ENCODE data around the gene PTPN12. TPM values are rescaled to one million over a fixed set of nuclear protein-coding genes. Genes with fewer than 3 reads are reported as not detected.

PTPN12 gene
- total and polyA plus RNA-seq, 2 experiments from 2014 or later = 21.7 to 25.6 TPM

GRCh38 chr7:77571801-77572200 is 34.7 kb downstream of the PTPN12 start:
- Histone ChIP-seq H3K36me3 (ENCODE audit: low read depth) (peaks cover 54% of the 10 kb centered on the region), H3K9ac (no peak overlapping the region), H3K27ac (peak overlapping the region; percentile 91; the same call in 1 of the 2 replicates), H3K27me3 (replicated peaks; ENCODE audit: insufficient read depth) (no peaks in the 10 kb centered on the region), H3K79me2 (ENCODE audit: insufficient read depth) (peaks cover 95% of the 10 kb centered on the region), H3K9me3 (ENCODE audit: low read depth) (no peaks in the 10 kb centered on the region), H4K20me1 (ENCODE audit: insufficient read depth) (no peaks in the 10 kb centered on the region), H3F3A (ENCODE audit: insufficient read depth) (peaks cover 52% of the 10 kb centered on the region), H3K4me2 (ENCODE audit: unreplicated experiment) (no peak overlapping the region), H2AFZ (no peak overlapping the region), H3K9me2 (ENCODE audit: insufficient read depth) (no peaks in the 10 kb centered on the region), H3K4me3 (no peak overlapping the region), H3K4me1 (ENCODE audit: insufficient read depth) (peaks cover 40% of the 10 kb centered on the region)
- in situ Hi-C loops (cut with MboI) = no loop called here
- no peak for TF ChIP-seq EZH2 (IDR thresholded peaks at IDR 0.05; ENCODE audit: insufficient read depth, poor library complexity, severe bottlenecking)
- TF ChIP-seq EZH2phosphoT487 (IDR thresholded peaks at IDR 0.05; ENCODE audit: insufficient read depth, low read depth) = no peak
- no peak for DNase-seq
- 94 to 98% methylated on average over 6 of the region's 6 CpGs for WGBS, 2 experiments (ENCODE audit: low coverage in 1 of 2, low lambda C conversion rate in 2 of 2, missing lambda C conversion rate in 2 of 2)

- no peak for TF ChIP-seq EZH2 (IDR thresholded peaks at IDR 0.05; ENCODE audit: insufficient read depth, poor library complexity, severe bottlenecking)
- no peak for TF ChIP-seq EZH2phosphoT487 (IDR thresholded peaks at IDR 0.05; ENCODE audit: insufficient read depth, low read depth)
- no peak for DNase-seq
- Histone ChIP-seq H3K4me1 (ENCODE audit: insufficient read depth) (peaks cover 26% of the 10 kb centered on the region), H3K36me3 (ENCODE audit: low read depth) (peaks cover 55% of the 10 kb centered on the region), H3F3A (ENCODE audit: insufficient read depth) (peaks cover 38% of the 10 kb centered on the region), H3K4me2 (ENCODE audit: unreplicated experiment) (no peak overlapping the region), H3K9me2 (ENCODE audit: insufficient read depth) (no peaks in the 10 kb centered on the region), H4K20me1 (ENCODE audit: insufficient read depth) (no peaks in the 10 kb centered on the region), H3K79me2 (ENCODE audit: insufficient read depth) (peaks cover 97% of the 10 kb centered on the region), H3K27me3 (replicated peaks; ENCODE audit: insufficient read depth) (no peaks in the 10 kb centered on the region), H2AFZ (no peak overlapping the region), H3K9ac (no peak overlapping the region), H3K27ac (no peak overlapping the region), H3K4me3 (no peak overlapping the region), H3K9me3 (ENCODE audit: low read depth) (no peaks in the 10 kb centered on the region)
- in situ Hi-C loops (cut with MboI) = no loop called here
- 89 to 90% methylated on average over 7 of the region's 7 CpGs for WGBS, 2 experiments (ENCODE audit: low coverage in 1 of 2, low lambda C conversion rate in 2 of 2, missing lambda C conversion rate in 2 of 2)
Observed at GRCh38 chr7:77575187-77575586, 38.1 kb downstream of the PTPN12 start.

- H3K27ac ChIP-seq = no peak overlapping the region
- H3K9ac ChIP-seq = no peak overlapping the region
- no peaks in the 10 kb centered on the region for H3K9me2 ChIP-seq (ENCODE audit: insufficient read depth)
- H3K79me2 ChIP-seq (ENCODE audit: insufficient read depth) = peaks cover 100% of the 10 kb centered on the region
- no peaks in the 10 kb centered on the region for H3K27me3 ChIP-seq (replicated peaks; ENCODE audit: insufficient read depth)
- peaks cover 20% of the 10 kb centered on the region for H3K4me1 ChIP-seq (ENCODE audit: insufficient read depth)
- no peak overlapping the region for H3K4me3 ChIP-seq
- no peaks in the 10 kb centered on the region for H4K20me1 ChIP-seq (ENCODE audit: insufficient read depth)
- no peak overlapping the region for H3K4me2 ChIP-seq (ENCODE audit: unreplicated experiment)
- no peak for DNase-seq
- no peak for TF ChIP-seq EZH2phosphoT487 (IDR thresholded peaks at IDR 0.05; ENCODE audit: insufficient read depth, low read depth)
- TF ChIP-seq EZH2 (IDR thresholded peaks at IDR 0.05; ENCODE audit: insufficient read depth, poor library complexity, severe bottlenecking) = no peak
- in situ Hi-C loops (cut with MboI) = no loop called here
- H3F3A ChIP-seq (ENCODE audit: insufficient read depth) = peaks cover 33% of the 10 kb centered on the region
- 96 to 99% methylated on average over 3 of the region's 3 CpGs for WGBS, 2 experiments (ENCODE audit: low coverage in 1 of 2, low lambda C conversion rate in 2 of 2, missing lambda C conversion rate in 2 of 2)
- no peaks in the 10 kb centered on the region for H3K9me3 ChIP-seq (ENCODE audit: low read depth)
- peaks cover 57% of the 10 kb centered on the region for H3K36me3 ChIP-seq (ENCODE audit: low read depth)
- H2AFZ ChIP-seq = no peak overlapping the region
Observed at GRCh38 chr7:77576856-77577255, 39.8 kb downstream of the PTPN12 start.

GRCh38 chr7:77579797-77580196 is 42.7 kb downstream of the PTPN12 start:
- Histone ChIP-seq H3K4me1 (ENCODE audit: insufficient read depth) (peaks cover 26% of the 10 kb centered on the region), H3F3A (ENCODE audit: insufficient read depth) (peaks cover 26% of the 10 kb centered on the region; the same call in 1 of the 2 replicates), H3K79me2 (ENCODE audit: insufficient read depth) (peaks cover 100% of the 10 kb centered on the region), H3K27ac (peak overlapping the region; percentile 44; the same call in 1 of the 2 replicates), H3K27me3 (replicated peaks; ENCODE audit: insufficient read depth) (no peaks in the 10 kb centered on the region), H3K9me2 (ENCODE audit: insufficient read depth) (no peaks in the 10 kb centered on the region), H3K9me3 (ENCODE audit: low read depth) (no peaks in the 10 kb centered on the region), H3K9ac (no peak overlapping the region), H4K20me1 (ENCODE audit: insufficient read depth) (0 out of 2 replicates have a peak, but pooled peaks cover 7% of the 10 kb centered on the region), H3K4me2 (ENCODE audit: unreplicated experiment) (no peak overlapping the region), H2AFZ (no peak overlapping the region), H3K36me3 (ENCODE audit: low read depth) (peaks cover 49% of the 10 kb centered on the region), H3K4me3 (no peak overlapping the region)
- DNase-seq = no peak
- in situ Hi-C loops (cut with MboI) = no loop called here
- no peak for TF ChIP-seq EZH2 (IDR thresholded peaks at IDR 0.05; ENCODE audit: insufficient read depth, poor library complexity, severe bottlenecking)
- no peak for TF ChIP-seq EZH2phosphoT487 (IDR thresholded peaks at IDR 0.05; ENCODE audit: insufficient read depth, low read depth)

All from GM23248 (cell line).